Natural killer cell (primary cell): Measurements from ENCODE around the gene SCLT1. TPM values are rescaled to one million over a fixed set of nuclear protein-coding genes. Genes with fewer than 3 reads are reported as not detected.
"Not testable (repeated sequence)": the region's sequence is repeated elsewhere in the genome, so short reads cannot be mapped to it uniquely, and the experiment has no call there.

Source experiments
- ATAC-seq, 3 donors: fragments of 150-1000 bp in 2 of 3; fragments of 200-7000 bp in 1 of 3; cut with Tn5 transposase; 1 replicate in 1 of 3; 2 replicates in 2 of 3; pipeline ENCODE4 v1.10.0; 2021; ENCODE audit warnings: mild to moderate bottlenecking in 2 of 3, moderate library complexity in 2 of 3
- DNase-seq, 2 donors: peaks; one replicate each; pipeline versions ENCODE4 v3.0.0 to v3.0.0-alpha.2; 2013 to 2021; ENCODE audit warnings: mixed read lengths in 1 of 2
- H3K27ac ChIP-seq: one replicate; pipeline ENCODE4 v1.5.1; 2013; ENCODE audit warnings: mild to moderate bottlenecking, low read length
- H3K27me3 ChIP-seq: one replicate; pipeline ENCODE4 v1.6.1; 2013; ENCODE audit warnings: low read length; ENCODE audit not compliant: control insufficient read depth, insufficient read depth
- H3K36me3 ChIP-seq: one replicate; pipeline ENCODE4 v1.6.1; 2013; ENCODE audit warnings: low read length; ENCODE audit not compliant: control insufficient read depth, insufficient read depth
- H3K4me1 ChIP-seq: one replicate; pipeline ENCODE4 v1.6.1; 2013; ENCODE audit warnings: low read length; ENCODE audit not compliant: control insufficient read depth, insufficient read depth
- H3K4me3 ChIP-seq: one replicate; pipeline ENCODE4 v1.5.1; 2013; ENCODE audit warnings: low read length
- H3K9me3 ChIP-seq: one replicate; pipeline ENCODE4 v1.6.1; 2013; ENCODE audit warnings: low read length; ENCODE audit not compliant: control insufficient read depth, insufficient read depth
- H3K27ac Mint-ChIP-seq, 2 donors: one replicate each; pipeline ENCODE4 v1.8.0; 2022; ENCODE audit warnings: mild to moderate bottlenecking in 2 of 2, mixed read lengths in 2 of 2, moderate library complexity in 1 of 2
- H3K27me3 Mint-ChIP-seq, 2 donors: one replicate each; pipeline ENCODE4 v1.8.0; 2022; ENCODE audit warnings: low read depth in 2 of 2, mixed read lengths in 2 of 2
- H3K36me3 Mint-ChIP-seq: one replicate; pipeline ENCODE4 v1.8.0; 2022; ENCODE audit warnings: mixed read lengths
- H3K4me1 Mint-ChIP-seq, 2 donors: one replicate each; pipeline ENCODE4 v1.8.0; 2022; ENCODE audit warnings: mixed read lengths in 2 of 2
- H3K4me3 Mint-ChIP-seq: one replicate; pipeline ENCODE4 v1.8.0; 2022; ENCODE audit warnings: mild to moderate bottlenecking, moderate library complexity, mixed read lengths
- H3K9me3 Mint-ChIP-seq, 2 donors: one replicate each; pipeline ENCODE4 v1.8.0; 2022; ENCODE audit warnings: mixed read lengths in 2 of 2
- CTCF ChIP-seq: fragments of 200-600 bp; IDR thresholded peaks from one replicate; pipeline ENCODE4 v1.8.0; 2022; ENCODE audit warnings: antibody characterized with exemption
- WGBS: methylation state at CpG from one replicate; pipeline ENCODE4 v1.1.7; 2013; ENCODE audit warnings: missing lambda C conversion rate; ENCODE audit not compliant: insufficient coverage; 5-methylcytosine and 5-hydroxymethylcytosine counted together
- intact Hi-C: fragments of 100-400 bp; cut with micrococcal nuclease; formaldehyde crosslinking; loops from one replicate; pipeline ENCODE4 v1.14.2; 2022
- total RNA-seq, 4 donors: library from RNA; stranded (reverse); fragments of 120-200 nt in 1 of 4; gene quantifications; one replicate each; pipeline versions ENCODE4 v1.2.3 to v1.2.4, GENCODE V29; 2013 to 2022

The SCLT1 gene
- total RNA-seq, 3 donors from 2014 or later (not counting 1 experiment from before 2014, with no cell fraction given), result 54.0 to 59.9 (median 55.4) TPM

GRCh38 chr4:129136433-129136832 is 43.1 kb upstream of the SCLT1 start:
- no peak overlapping the region for H3K27ac Mint-ChIP-seq
- no peaks in the 10 kb centered on the region for H3K4me1 ChIP-seq
- H3K4me3 Mint-ChIP-seq, result no peak overlapping the region
- peaks cover 2% of the 10 kb centered on the region for H3K27me3 ChIP-seq
- peak in 1 of 3 donors; percentile 21 for ATAC-seq
- 96% methylated on average over 8 of the region's 8 CpGs for WGBS
- no peaks in the 10 kb centered on the region for H3K4me1 Mint-ChIP-seq
- intact Hi-C loops, result no loop called here
- no peak for DNase-seq
- H3K9me3 ChIP-seq, result peaks cover 9% of the 10 kb centered on the region
- H3K36me3 ChIP-seq, result no peaks in the 10 kb centered on the region
- no peak for TF ChIP-seq CTCF
- H3K36me3 Mint-ChIP-seq, result peaks cover 6% of the 10 kb centered on the region
- peaks cover 3% of the 10 kb centered on the region in 2 donors for H3K9me3 Mint-ChIP-seq
- H3K4me3 ChIP-seq, result no peak overlapping the region
- peaks cover 0 to 8% of the 10 kb centered on the region in 2 donors for H3K27me3 Mint-ChIP-seq
- H3K27ac ChIP-seq, result no peak overlapping the region

- H3K36me3 Mint-ChIP-seq, result peaks cover 7% of the 10 kb centered on the region
- Histone ChIP-seq H3K4me1 (no peaks in the 10 kb centered on the region), H3K9me3 (peaks cover 11% of the 10 kb centered on the region), H3K4me3 (no peak overlapping the region), H3K27ac (no peak overlapping the region), H3K36me3 (no peaks in the 10 kb centered on the region), H3K27me3 (no peaks in the 10 kb centered on the region)
- WGBS, result 86% methylated on average over 1 of the region's 2 CpGs
- intact Hi-C loops, result no loop called here
- H3K27me3 Mint-ChIP-seq, result peaks cover 0 to 3% of the 10 kb centered on the region in 2 donors
- no peaks in the 10 kb centered on the region for H3K4me1 Mint-ChIP-seq
- H3K27ac Mint-ChIP-seq, result no peak overlapping the region
- TF ChIP-seq CTCF, result no peak
- no peak overlapping the region for H3K4me3 Mint-ChIP-seq
- H3K9me3 Mint-ChIP-seq, result peaks cover 3% of the 10 kb centered on the region in 2 donors
- DNase-seq (no peak), ATAC-seq (no peak)
Observed at GRCh38 chr4:129131343-129131742, 38.0 kb upstream of the SCLT1 start.

GRCh38 chr4:129129143-129129542 is 35.8 kb upstream of the SCLT1 start:
- DNase-seq (no peak), ATAC-seq (no peak)
- 85% methylated on average over 2 of the region's 2 CpGs for WGBS
- Histone ChIP-seq H3K36me3 (no peaks in the 10 kb centered on the region), H3K27ac (no peak overlapping the region), H3K4me1 (no peaks in the 10 kb centered on the region), H3K27me3 (no peaks in the 10 kb centered on the region), H3K4me3 (no peak overlapping the region), H3K9me3 (peaks cover 11% of the 10 kb centered on the region)
- H3K9me3 Mint-ChIP-seq, result peaks cover 3% of the 10 kb centered on the region in 2 donors
- no peak for TF ChIP-seq CTCF
- no peak overlapping the region for H3K27ac Mint-ChIP-seq
- H3K4me1 Mint-ChIP-seq, result no peaks in the 10 kb centered on the region
- intact Hi-C loops, result no loop called here
- H3K27me3 Mint-ChIP-seq, result peaks cover 0 to 2% of the 10 kb centered on the region in 2 donors
- peaks cover 7% of the 10 kb centered on the region for H3K36me3 Mint-ChIP-seq
- H3K4me3 Mint-ChIP-seq, result no peak overlapping the region

GRCh38 chr4:129126614-129127013 is 33.3 kb upstream of the SCLT1 start:
- intact Hi-C loops, H3K9me3 ChIP-seq, H3K27ac ChIP-seq, H3K4me1 ChIP-seq, H3K4me3 Mint-ChIP-seq, H3K9me3 Mint-ChIP-seq, H3K4me1 Mint-ChIP-seq, H3K36me3 Mint-ChIP-seq, H3K27ac Mint-ChIP-seq, H3K4me3 ChIP-seq, H3K36me3 ChIP-seq, H3K27me3 Mint-ChIP-seq, DNase-seq, ATAC-seq, H3K27me3 ChIP-seq: not testable (repeated sequence)
- WGBS, result 98% methylated on average over 5 of the region's 5 CpGs
